ENCODE results near the gene ISOC2. TPM values are rescaled to one million over a fixed set of nuclear protein-coding genes. Genes with fewer than 3 reads are reported as not detected.

ISOC2 gene
- polyA plus RNA-seq, 3 donors = 14.8 to 20.2 (median 14.9) TPM

GRCh38 chr19:55503502-55504251 lies 42.2 kb upstream of the ISOC2 start:
- Histone ChIP-seq H3K36me3 (replicated peaks in 1 of 2; ENCODE audit: control insufficient read depth in 1 of 2, insufficient read depth in 2 of 2, low read length in 2 of 2) (no peaks in the 10 kb centered on the region), H2AFZ (ENCODE audit: insufficient read depth, low read depth, low read length, poor library complexity, severe bottlenecking) (peak overlapping the region; percentile 88), H3K9ac (ENCODE audit: insufficient read depth, low read length, poor library complexity, severe bottlenecking) (no peak overlapping the region), H3K27ac (ENCODE audit: low read depth in 1 of 2, low read length in 2 of 2) (peak overlapping the region; percentile 28 to 48), H3K4me2 (replicated peaks; ENCODE audit: extremely low read depth, low read length, poor library complexity, severe bottlenecking) (peak overlapping the region; percentile 84), H3K27me3 (ENCODE audit: control insufficient read depth in 2 of 2, insufficient read depth in 2 of 2, low read length in 2 of 2) (peaks cover 0 to 3% of the 10 kb centered on the region in 2 donors), H3K79me2 (ENCODE audit: insufficient read depth, low read length) (no peaks in the 10 kb centered on the region), H3K4me1 (ENCODE audit: control insufficient read depth in 1 of 2, insufficient read depth in 2 of 2, low read length in 2 of 2) (peaks cover 5 to 11% of the 10 kb centered on the region in 2 donors), H3K4me3 (replicated peaks in 1 of 3; ENCODE audit: low read depth in 2 of 3, low read length in 3 of 3) (peak overlapping the region; percentile 24 to 77 (median 51)), H4K20me1 (ENCODE audit: insufficient read depth, low read length) (no peaks in the 10 kb centered on the region), H3K9me3 (replicated peaks in 1 of 2; ENCODE audit: control insufficient read depth in 1 of 2, insufficient read depth in 1 of 2, low read length in 2 of 2) (no peaks in the 10 kb centered on the region)
- 9% methylated on average over 59 of the region's 64 CpGs for WGBS (ENCODE audit: insufficient coverage)
- Mint-ChIP-seq H3K4me3 (peak overlapping the region; percentile 80 to 90), H3K27me3 (ENCODE audit: low read depth in 3 of 3) (peaks cover 5 to 14% (median 11%) of the 10 kb centered on the region in 3 donors), H3K36me3 (peaks cover 0 to 2% of the 10 kb centered on the region in 2 donors), H3K4me1 (peaks cover 9% of the 10 kb centered on the region), H3K9me3 (peaks cover 0 to 16% (median 9%) of the 10 kb centered on the region in 7 donors), H3K27ac (peak overlapping the region; percentile 2 to 89 (median 80))
- peak; percentile 91 to 93 (median 92) for DNase-seq
- intact Hi-C loops (cut with micrococcal nuclease) = loop anchor here (5.0 kb wide), 2 partner anchors 36 to 361 kb away; no protein-coding TSS in a partner anchor
- TF ChIP-seq CTCF (IDR thresholded peaks at IDR 0.05) = peak; percentile 100

- H3K4me3 ChIP-seq (replicated peaks in 1 of 3; ENCODE audit: low read depth in 2 of 3, low read length in 3 of 3) = peak overlapping the region in 1 of 3 experiments; percentile 77
- H3K4me1 ChIP-seq (ENCODE audit: control insufficient read depth in 1 of 2, insufficient read depth in 2 of 2, low read length in 2 of 2) = peaks cover 5 to 11% of the 10 kb centered on the region in 2 donors
- peaks cover 0 to 2% of the 10 kb centered on the region in 2 donors for H3K36me3 Mint-ChIP-seq
These were observed 41.7 kb upstream of the ISOC2 start for GRCh38 chr19:55503157-55503501.

More at GRCh38 chr19:55503157-55503501, 41.7 kb upstream of the ISOC2 start:
- H3K9ac ChIP-seq (ENCODE audit: insufficient read depth, low read length, poor library complexity, severe bottlenecking) = no peak overlapping the region
- H3K27me3 ChIP-seq (ENCODE audit: control insufficient read depth in 2 of 2, insufficient read depth in 2 of 2, low read length in 2 of 2) = peaks cover 0 to 3% of the 10 kb centered on the region in 2 donors
- H3K9me3 Mint-ChIP-seq = peaks cover 0 to 16% (median 9%) of the 10 kb centered on the region in 7 donors
- H3K27ac Mint-ChIP-seq = no peak overlapping the region
- H3K79me2 ChIP-seq (ENCODE audit: insufficient read depth, low read length) = no peaks in the 10 kb centered on the region
- no peaks in the 10 kb centered on the region for H3K36me3 ChIP-seq (replicated peaks in 1 of 2; ENCODE audit: control insufficient read depth in 1 of 2, insufficient read depth in 2 of 2, low read length in 2 of 2)
- H4K20me1 ChIP-seq (ENCODE audit: insufficient read depth, low read length) = no peaks in the 10 kb centered on the region
- intact Hi-C loops (cut with micrococcal nuclease) = loop anchor here (5.0 kb wide), 2 partner anchors 36 to 361 kb away; no protein-coding TSS in a partner anchor
- peak overlapping the region; percentile 84 for H3K4me2 ChIP-seq (replicated peaks; ENCODE audit: extremely low read depth, low read length, poor library complexity, severe bottlenecking)
- WGBS (ENCODE audit: insufficient coverage) = 76% methylated on average over 17 of the region's 17 CpGs
- no peaks in the 10 kb centered on the region for H3K9me3 ChIP-seq (replicated peaks in 1 of 2; ENCODE audit: control insufficient read depth in 1 of 2, insufficient read depth in 1 of 2, low read length in 2 of 2)
- no peak overlapping the region for H3K27ac ChIP-seq (ENCODE audit: low read depth in 1 of 2, low read length in 2 of 2)
- H2AFZ ChIP-seq (ENCODE audit: insufficient read depth, low read depth, low read length, poor library complexity, severe bottlenecking) = peak overlapping the region; percentile 88
- peaks cover 9% of the 10 kb centered on the region for H3K4me1 Mint-ChIP-seq
- no peak for TF ChIP-seq CTCF (IDR thresholded peaks at IDR 0.05)
- H3K27me3 Mint-ChIP-seq (ENCODE audit: low read depth in 3 of 3) = peaks cover 5 to 14% (median 11%) of the 10 kb centered on the region in 3 donors
- H3K4me3 Mint-ChIP-seq = peak overlapping the region; percentile 80 to 90
- no peak for DNase-seq
